GM21423 (cell line): Measurements from ENCODE around the gene KCNF1.

ENCODE experiments used
- ATAC-seq: cut with Tn5 transposase; IDR thresholded peaks from one replicate; pipeline ENCODE4 v1.9.1; 2021; ENCODE audit warnings: mild to moderate bottlenecking, moderate library complexity; ENCODE audit not compliant: unreplicated experiment

The KCNF1 gene

GRCh38 chr2:10918661-10919409 lies 7.1 kb downstream of the KCNF1 start:
- ATAC-seq, result no peak

DNA sequence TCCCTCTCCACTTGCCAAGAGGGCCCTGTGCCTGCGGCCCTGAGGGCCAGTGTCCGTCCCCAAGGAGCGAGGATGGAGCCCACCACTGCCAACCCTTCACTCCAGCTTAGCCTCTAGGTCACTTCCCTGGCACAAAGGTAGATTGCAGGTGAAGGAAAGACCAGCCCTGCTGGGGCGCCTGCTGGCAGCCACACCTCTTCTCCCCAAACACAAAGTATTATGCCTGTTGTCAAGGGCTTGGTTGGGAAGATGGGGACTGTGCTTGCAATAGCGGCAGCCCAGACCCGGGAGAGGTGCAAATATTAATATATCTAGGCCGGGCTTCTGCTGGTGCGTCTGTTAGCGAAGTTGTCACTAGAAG lies 7.7 kb downstream of the KCNF1 start:
- ATAC-seq, result no peak

GRCh38 chr2:10919771-10920621 lies 8.3 kb downstream of the KCNF1 start:
- ATAC-seq, result no peak

DNA sequence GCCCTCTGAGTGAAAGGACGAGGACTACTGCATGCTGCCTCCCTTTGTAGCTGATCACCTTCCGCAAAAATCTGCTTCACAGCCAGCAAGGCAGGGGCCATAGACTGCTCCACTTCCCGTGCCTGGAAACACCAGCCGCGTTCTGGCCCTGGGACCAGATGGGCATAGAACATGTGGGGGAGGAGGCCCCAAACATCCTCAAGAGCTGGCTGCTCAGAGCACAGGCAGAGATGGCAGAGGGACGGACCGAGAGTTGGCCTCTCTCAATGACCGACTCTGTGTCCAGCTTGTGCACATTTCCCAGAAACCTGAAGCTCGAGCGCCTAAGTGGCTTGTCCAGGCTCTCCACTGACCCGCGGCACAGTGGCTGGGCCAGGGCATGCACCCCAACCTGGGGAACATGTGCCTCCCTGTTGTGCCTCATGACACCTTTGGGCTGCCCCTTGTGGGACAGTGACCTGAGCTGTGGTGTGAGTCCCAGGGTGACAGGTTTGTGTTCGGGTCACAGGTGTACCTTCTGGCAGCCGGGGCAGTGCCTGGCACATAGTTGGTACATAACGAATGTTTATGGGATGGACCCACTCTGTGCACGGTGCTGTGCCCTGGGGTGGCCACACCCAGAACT lies 9.1 kb downstream of the KCNF1 start:
- ATAC-seq, result no peak

DNA sequence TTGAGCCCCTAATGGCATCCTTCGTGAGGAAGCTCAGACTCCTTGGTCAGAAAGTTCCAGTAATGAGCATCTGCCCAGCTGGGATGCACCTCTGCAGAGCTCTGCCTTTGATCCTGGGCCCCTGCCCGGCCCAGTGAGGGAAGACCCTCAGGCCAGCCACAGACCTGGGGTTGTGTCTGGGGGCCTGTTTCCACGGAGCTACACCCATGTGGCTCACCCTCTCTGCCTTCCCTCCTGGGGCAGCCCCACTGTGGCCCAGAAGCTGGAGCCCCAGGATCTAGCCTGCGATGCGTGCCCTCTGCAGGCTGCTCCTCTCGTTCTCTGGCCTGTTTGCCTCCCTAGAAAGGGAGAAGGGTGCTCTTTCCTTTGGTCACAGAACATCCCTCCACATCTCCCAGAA lies 9.8 kb downstream of the KCNF1 start:
- no peak for ATAC-seq

DNA sequence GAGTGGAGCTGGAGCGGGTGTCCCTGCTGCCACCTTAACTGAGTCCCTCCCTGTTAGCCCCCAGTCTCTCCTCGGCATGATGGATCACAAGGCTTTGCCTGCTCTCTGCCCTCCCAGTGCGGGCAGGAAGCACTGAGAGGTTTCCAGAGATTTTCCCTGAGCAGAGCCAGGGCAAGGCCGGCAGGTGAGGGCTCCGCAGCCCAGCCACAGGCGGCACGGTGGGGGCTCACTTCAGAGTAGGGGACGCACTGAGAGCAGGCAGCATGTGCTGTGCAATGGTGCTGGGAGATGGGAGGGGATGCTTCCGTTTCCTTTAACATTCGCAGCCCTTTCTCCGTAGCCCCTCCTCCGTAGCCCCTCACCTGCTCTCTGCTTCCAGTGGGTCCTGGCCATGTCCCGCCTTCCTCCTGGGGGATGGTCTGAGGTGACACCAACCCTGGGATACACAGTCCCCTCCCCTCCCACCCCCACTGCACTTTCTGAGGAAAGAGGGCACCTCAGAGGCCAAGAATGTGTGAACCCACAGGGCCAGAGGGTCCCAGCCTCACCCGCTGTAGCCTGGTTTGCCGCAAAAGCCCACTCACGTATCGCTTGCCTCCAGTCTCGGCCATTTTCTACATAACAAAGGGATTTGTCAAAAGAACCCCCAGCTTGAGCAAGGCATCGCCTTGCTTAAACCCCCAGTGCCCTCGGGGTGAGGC lies 10.7 kb downstream of the KCNF1 start:
- no peak for ATAC-seq

DNA sequence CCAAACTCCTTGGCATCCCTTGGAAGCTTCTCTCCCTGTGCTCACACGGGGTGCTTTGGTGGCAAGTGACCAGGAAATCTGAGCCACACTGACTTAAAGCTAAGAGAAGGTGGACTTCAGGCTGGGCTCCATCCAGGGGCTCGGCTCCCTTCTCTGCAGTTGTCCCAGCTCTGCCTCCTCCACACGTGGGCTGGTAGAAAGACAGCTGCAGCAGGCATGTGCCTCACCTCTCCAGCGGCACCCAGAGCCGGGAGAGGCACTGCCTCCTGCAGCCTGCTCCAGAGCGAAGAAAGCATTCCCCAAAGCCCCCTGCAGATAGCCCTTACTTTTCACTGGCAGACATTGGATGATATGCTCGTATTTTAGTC lies 11.3 kb downstream of the KCNF1 start:
- ATAC-seq, result no peak

DNA sequence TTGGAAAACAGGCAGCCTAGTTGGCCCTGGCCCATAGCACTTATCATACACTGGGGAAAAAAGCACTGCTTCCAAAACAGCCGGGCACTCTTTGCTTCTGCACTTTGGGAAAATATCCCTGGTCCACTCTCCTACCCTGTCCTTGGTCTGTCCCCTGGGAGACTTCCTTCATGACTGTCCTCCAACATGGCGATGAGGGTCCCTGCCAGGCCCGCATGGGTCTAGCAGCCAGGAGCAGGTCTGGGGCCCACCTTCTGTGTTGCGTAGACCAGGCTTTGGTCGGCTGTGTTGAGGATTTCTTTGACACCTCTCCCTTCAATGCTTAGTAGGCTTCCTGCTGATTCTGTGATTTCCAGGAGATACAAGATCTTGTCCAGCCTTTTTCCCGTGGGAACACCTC lies 12.2 kb downstream of the KCNF1 start:
- ATAC-seq, result no peak

- ATAC-seq, result no peak
These were observed 12.7 kb downstream of the KCNF1 start for GRCh38 chr2:10924441-10924840.

DNA sequence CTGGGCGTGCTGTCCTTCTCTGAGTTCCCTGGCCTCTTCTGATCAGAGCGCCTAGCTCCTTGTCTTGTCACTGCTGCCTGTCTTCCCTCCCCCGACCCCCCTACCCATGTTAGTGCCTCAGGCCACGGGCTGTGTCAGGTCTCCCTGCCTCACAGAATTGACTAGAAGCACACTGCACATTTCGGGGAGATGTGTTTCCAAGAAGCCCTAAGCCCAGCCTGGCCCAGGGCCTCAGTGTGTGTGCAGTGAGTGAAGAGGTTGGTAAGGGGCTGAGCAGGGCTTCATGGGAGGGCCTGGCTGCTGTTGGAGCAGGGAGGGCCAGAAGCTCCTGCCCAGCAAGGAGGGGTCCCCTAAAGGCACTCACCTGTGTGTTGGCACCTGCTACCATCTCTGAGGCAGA lies 13.1 kb downstream of the KCNF1 start:
- no peak for ATAC-seq

- ATAC-seq, result no peak
These were observed 14.6 kb downstream of the KCNF1 start for GRCh38 chr2:10926191-10926820.

DNA sequence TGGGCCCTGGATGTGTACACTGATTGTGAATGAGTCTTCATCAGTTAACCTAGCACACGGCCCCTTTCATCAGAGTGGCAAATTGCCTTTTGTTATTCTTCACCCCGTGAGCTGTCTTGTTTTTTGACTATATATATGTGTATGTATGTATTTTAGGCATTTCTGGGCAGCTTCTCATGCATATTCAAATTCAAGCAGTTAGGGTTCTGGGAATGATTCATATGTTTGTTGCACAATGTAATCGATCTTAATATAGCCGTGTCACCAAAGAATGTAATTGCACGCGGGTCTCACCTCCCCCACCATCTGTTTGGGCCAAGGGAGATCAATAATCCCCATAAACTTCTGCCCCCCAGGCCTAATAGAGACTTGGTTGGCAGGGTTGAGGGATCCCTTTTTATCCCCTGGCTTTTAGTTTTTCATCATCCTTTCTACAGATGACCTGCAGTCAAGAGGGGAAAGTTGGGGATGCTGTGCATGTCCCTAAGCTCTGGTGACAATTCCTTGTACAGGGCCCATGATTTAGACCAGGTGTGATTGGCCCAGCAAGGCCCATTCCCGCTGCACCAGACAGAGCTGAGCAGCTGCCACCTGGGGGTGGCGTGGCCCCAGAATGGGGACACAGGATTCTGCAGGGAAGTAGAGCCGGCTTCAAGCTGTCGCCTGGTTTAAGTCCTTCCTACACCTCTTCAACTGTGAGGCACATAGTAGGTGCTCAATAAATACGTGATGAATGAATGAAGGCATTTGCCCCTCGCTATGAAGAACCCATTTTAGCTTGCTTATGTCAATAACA lies 19.2 kb downstream of the KCNF1 start:
- ATAC-seq, result no peak

DNA sequence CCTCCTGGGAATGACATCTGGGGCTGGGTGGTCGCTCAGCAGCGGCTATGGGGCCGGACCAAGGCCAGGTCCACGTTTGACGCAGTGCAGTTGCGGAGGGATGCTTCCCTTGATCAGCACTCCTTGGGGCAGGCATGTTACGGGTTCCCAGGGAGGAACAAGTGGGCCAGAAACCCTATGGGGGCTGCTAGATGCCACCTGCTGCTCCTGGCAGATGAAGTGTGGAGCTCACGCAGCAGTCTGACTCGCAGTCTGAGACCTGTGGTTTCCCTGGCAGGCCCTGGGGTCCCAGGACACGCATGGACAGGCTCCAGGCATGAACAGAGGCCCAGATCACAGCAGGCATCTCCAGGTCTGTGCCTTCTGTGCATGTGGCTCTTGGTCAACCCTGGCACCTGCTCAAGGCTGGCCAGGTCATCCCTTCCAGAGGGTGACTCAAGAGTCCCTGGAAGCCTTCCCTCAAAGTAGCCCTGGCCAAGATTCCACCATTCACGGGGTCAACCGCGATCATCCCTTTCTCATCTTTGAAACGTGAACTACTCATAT lies 20.0 kb downstream of the KCNF1 start:
- no peak for ATAC-seq

DNA sequence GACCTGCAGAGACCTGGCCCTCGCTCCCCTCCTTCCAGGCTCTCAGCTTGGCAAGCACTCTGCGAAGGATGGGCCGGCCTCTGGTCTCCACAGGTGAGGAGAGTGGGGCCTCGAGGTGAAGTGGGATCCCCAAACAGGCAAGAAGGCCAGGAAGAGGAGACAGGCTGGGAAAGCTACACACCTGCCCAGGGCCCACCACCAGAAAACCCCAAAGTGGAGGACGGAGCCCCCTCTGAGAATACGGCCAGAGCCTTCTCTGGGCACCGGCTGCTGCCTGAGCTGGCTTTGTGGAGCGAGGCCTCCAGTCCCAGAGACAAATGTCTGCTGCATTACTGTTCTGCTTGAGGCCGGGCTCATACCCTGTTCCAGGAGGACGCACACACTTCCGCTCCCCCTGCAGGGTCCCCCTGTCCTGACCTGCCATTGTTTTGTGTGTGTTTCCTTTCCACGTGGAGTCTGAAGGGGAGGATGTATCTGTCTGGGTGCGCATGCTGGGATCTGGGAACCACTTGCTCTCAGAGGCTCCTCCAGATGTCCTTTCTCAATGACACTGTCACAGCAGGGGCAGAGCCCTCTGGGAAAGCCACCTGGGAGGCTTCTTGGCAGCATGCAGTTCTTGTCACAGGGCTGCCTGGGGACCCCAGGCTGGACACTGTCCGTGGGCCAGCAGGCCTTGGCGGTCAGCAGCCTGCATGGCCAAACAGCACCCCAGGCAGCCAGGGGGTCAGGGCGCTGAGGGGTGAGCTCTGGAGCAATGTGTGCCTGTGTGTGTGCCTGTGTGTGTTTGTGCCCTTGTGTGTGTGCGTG lies 20.8 kb downstream of the KCNF1 start:
- ATAC-seq, result no peak

- no peak for ATAC-seq
These were observed 22.0 kb downstream of the KCNF1 start for GRCh38 chr2:10933700-10934225.

GRCh38 chr2:10934308-10934978 lies 22.7 kb downstream of the KCNF1 start:
- ATAC-seq, result no peak

DNA sequence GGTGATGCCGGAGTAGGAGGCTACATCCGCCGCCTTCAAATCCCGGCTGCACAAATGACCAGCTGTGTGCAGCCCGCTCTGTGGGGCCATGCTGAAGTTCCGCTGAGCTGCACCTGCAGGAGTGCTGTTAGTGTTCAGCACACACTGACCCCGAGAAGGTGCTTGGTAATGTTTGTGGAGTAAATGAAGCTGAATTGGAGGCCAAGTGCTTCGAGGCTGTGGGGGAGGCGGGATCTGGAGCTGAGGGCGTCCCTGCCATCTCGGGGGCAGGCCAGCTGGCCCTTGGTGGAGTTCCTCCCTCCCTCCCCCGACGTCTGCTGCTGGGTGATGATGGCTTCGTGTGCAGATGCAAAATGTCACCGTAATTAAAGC lies 23.2 kb downstream of the KCNF1 start:
- no peak for ATAC-seq

GRCh38 chr2:10935366-10935918 lies 23.7 kb downstream of the KCNF1 start:
- ATAC-seq, result no peak
